Stimulated activated naive CD4-positive, alpha-beta T cell (primary cell): ENCODE results near the gene NFKBIL1.
A peak's percentile ranks its signal among the peaks of the same experiment; 100 is the strongest.

ENCODE experiments used
- DNase-seq, 6 experiments: peaks; one replicate each; lab custom pipeline; 2025; lab: John Stamatoyannopoulos, UW

Gene NFKBIL1

GRCh38 chr6:31534521-31535040 is 12.8 kb upstream of the NFKBIL1 start:
- no peak for DNase-seq

- DNase-seq, result no peak
Observed at GRCh38 chr6:31535538-31536324, 11.7 kb upstream of the NFKBIL1 start.

- peak in 1 of 6 experiments; percentile 8 for DNase-seq
Observed at GRCh38 chr6:31538805-31539400, 8.5 kb upstream of the NFKBIL1 start.

- no peak for DNase-seq
Observed at GRCh38 chr6:31540640-31541039, 6.8 kb upstream of the NFKBIL1 start.

GRCh38 chr6:31541059-31541657 is 6.2 kb upstream of the NFKBIL1 start:
- peak; percentile 48 to 88 (median 65) for DNase-seq

GRCh38 chr6:31541658-31542521 is 5.5 kb upstream of the NFKBIL1 start, which contains the start of gene DDX39B:
Gene DDX39B, minus strand, starts transcription at chr6:31542003. Its CDS starts 1,471 bp downstream, at chr6:31540532.
- DNase-seq, result peak; percentile 89 to 95 (median 92)

- no peak for DNase-seq
Observed at GRCh38 chr6:31543639-31544038, 3.8 kb upstream of the NFKBIL1 start.

- no peak for DNase-seq
Observed at GRCh38 chr6:31544676-31545075, 2.7 kb upstream of the NFKBIL1 start.

GRCh38 chr6:31545291-31545690 is 2.1 kb upstream of the NFKBIL1 start:
- DNase-seq, result no peak

GRCh38 chr6:31546339-31546957 is 960 bp upstream of the NFKBIL1 start, which contains the start of gene ATP6V1G2:
Gene ATP6V1G2, minus strand, starts transcription at chr6:31546608. Its CDS starts 49 bp downstream, at chr6:31546559.
- peak; percentile 62 to 83 (median 76) for DNase-seq

GRCh38 chr6:31547727-31548543 is 527 bp downstream of the NFKBIL1 start:
- no peak for DNase-seq

- DNase-seq, result no peak
Observed at GRCh38 chr6:31548544-31548873, 1.1 kb downstream of the NFKBIL1 start.

- peak; percentile 37 to 65 (median 56) for DNase-seq
Observed at GRCh38 chr6:31551371-31551770, 4.0 kb downstream of the NFKBIL1 start.

- no peak for DNase-seq
Observed at GRCh38 chr6:31556307-31556706, 8.9 kb downstream of the NFKBIL1 start.

- DNase-seq, result no peak
Observed at GRCh38 chr6:31557443-31558317, 10.3 kb downstream of the NFKBIL1 start.

- no peak for DNase-seq
Observed at GRCh38 chr6:31558318-31558625, 10.9 kb downstream of the NFKBIL1 start.

- peak; percentile 21 to 56 (median 40) for DNase-seq
Observed at GRCh38 chr6:31558631-31559500, 11.5 kb downstream of the NFKBIL1 start.

- DNase-seq, result no peak
Observed at GRCh38 chr6:31559606-31559957, 12.2 kb downstream of the NFKBIL1 start.
